Stomach (tissue), 4 donors: Measurements from ENCODE around the gene BLOC1S2.

Experiments
- CTCF ChIP-seq, 7 experiments: fragments of 450-650 bp in 4 of 7; fragments of 200-600 bp in 3 of 7; sonication (generic) in 3 of 7; IDR thresholded peaks; one replicate each; pipeline ENCODE4 v1.5.1; 2016 to 2019; ENCODE audit warnings: antibody characterized with exemption in 7 of 7, control low read depth in 2 of 7, mild to moderate bottlenecking in 1 of 7
- EP300 ChIP-seq: sonication (generic); formaldehyde crosslinking; IDR thresholded peaks from one replicate; pipeline ENCODE4 v1.6.1; 2017; ENCODE audit warnings: antibody characterized with exemption
- POLR2A ChIP-seq, 4 donors: fragments of 450-650 bp; IDR thresholded peaks; one replicate each; pipeline ENCODE4 v1.6.1; 2016; ENCODE audit warnings: antibody characterized with exemption in 4 of 4, control low read depth in 2 of 4, mild to moderate bottlenecking in 1 of 4, moderate library complexity in 1 of 4
- POLR2AphosphoS5 ChIP-seq, 3 donors: sonication (generic); formaldehyde crosslinking; IDR thresholded peaks; one replicate each; pipeline ENCODE4 v1.6.1; 2016; ENCODE audit warnings: antibody characterized with exemption in 3 of 3

GRCh38 chr10:100315615-100316014, 29.1 kb upstream of the BLOC1S2 start:
- TF ChIP-seq CTCF (IDR thresholded peaks at IDR 0.05) (no peak), POLR2AphosphoS5 (IDR thresholded peaks at IDR 0.05) (no peak), POLR2A (IDR thresholded peaks at IDR 0.05) (no peak), EP300 (no peak)
